ENCODE results near the gene RAD51C.
A peak's percentile ranks its signal among the peaks of the same experiment; 100 is the strongest.
"Not testable (repeated sequence)": the region's sequence is repeated elsewhere in the genome, so short reads cannot be mapped to it uniquely, and the experiment has no call there.

RAD51C gene

GRCh38 chr17:58692239-58693055 lies at the start of gene RAD51C:
Gene RAD51C, plus strand, starts transcription at chr17:58692602. Its CDS starts 42 bp downstream, at chr17:58692644.
- no peak for FAIRE-seq
- peak; percentile 84 for DNase-seq (ENCODE audit: insufficient read length, low spot score)
- TF ChIP-seq POLR2A (IDR thresholded peaks at IDR 0.05; ENCODE audit: low read depth, low read length), result peak; percentile 81

- FAIRE-seq, result peak; percentile 89
- peak; percentile 76 for DNase-seq (ENCODE audit: insufficient read length, low spot score)
- no peak for TF ChIP-seq POLR2A (IDR thresholded peaks at IDR 0.05; ENCODE audit: low read depth, low read length)
Observed at GRCh38 chr17:58643147-58643546, 49.3 kb upstream of the RAD51C start.

GRCh38 chr17:58648236-58648635 lies 44.2 kb upstream of the RAD51C start:
- no peak for DNase-seq (ENCODE audit: insufficient read length, low spot score)
- FAIRE-seq, result no peak
- no peak for TF ChIP-seq POLR2A (IDR thresholded peaks at IDR 0.05; ENCODE audit: low read depth, low read length)

- FAIRE-seq, result not testable (repeated sequence)
Observed at GRCh38 chr17:58657962-58658803, 34.2 kb upstream of the RAD51C start.

GRCh38 chr17:58658804-58659713 lies 33.3 kb upstream of the RAD51C start:
- peak; percentile 99 for TF ChIP-seq POLR2A (IDR thresholded peaks at IDR 0.05; ENCODE audit: low read depth, low read length)
- peak; percentile 73 for DNase-seq (ENCODE audit: insufficient read length, low spot score)
- FAIRE-seq, result no peak

More at GRCh38 chr17:58657962-58658803, 34.2 kb upstream of the RAD51C start:
- DNase-seq (ENCODE audit: insufficient read length, low spot score), result not testable (repeated sequence)

GRCh38 chr17:58659714-58660084 lies 32.7 kb upstream of the RAD51C start:
- not testable (repeated sequence) for DNase-seq (ENCODE audit: insufficient read length, low spot score); FAIRE-seq

GRCh38 chr17:58660621-58661020 lies 31.8 kb upstream of the RAD51C start:
- no peak for DNase-seq (ENCODE audit: insufficient read length, low spot score)
- no peak for TF ChIP-seq POLR2A (IDR thresholded peaks at IDR 0.05; ENCODE audit: low read depth, low read length)
- FAIRE-seq, result no peak

- FAIRE-seq, result no peak
Observed at GRCh38 chr17:58661499-58661898, 30.9 kb upstream of the RAD51C start.

GRCh38 chr17:58664302-58664701 lies 28.1 kb upstream of the RAD51C start:
- no peak for DNase-seq (ENCODE audit: insufficient read length, low spot score)
- no peak for TF ChIP-seq POLR2A (IDR thresholded peaks at IDR 0.05; ENCODE audit: low read depth, low read length)
- FAIRE-seq, result no peak

More at GRCh38 chr17:58661499-58661898, 30.9 kb upstream of the RAD51C start:
- DNase-seq (ENCODE audit: insufficient read length, low spot score), result no peak
- no peak for TF ChIP-seq POLR2A (IDR thresholded peaks at IDR 0.05; ENCODE audit: low read depth, low read length)

- no peak for TF ChIP-seq POLR2A (IDR thresholded peaks at IDR 0.05; ENCODE audit: low read depth, low read length)
Observed at GRCh38 chr17:58665946-58666857, 26.2 kb upstream of the RAD51C start.

GRCh38 chr17:58666858-58667267 lies 25.5 kb upstream of the RAD51C start:
- DNase-seq (ENCODE audit: insufficient read length, low spot score) (no peak), FAIRE-seq (no peak)
- no peak for TF ChIP-seq POLR2A (IDR thresholded peaks at IDR 0.05; ENCODE audit: low read depth, low read length)

More at GRCh38 chr17:58665946-58666857, 26.2 kb upstream of the RAD51C start:
- DNase-seq (ENCODE audit: insufficient read length, low spot score) (no peak), FAIRE-seq (no peak)

GRCh38 chr17:58667934-58668597 lies 24.3 kb upstream of the RAD51C start:
- FAIRE-seq, result peak; percentile 87
- TF ChIP-seq POLR2A (IDR thresholded peaks at IDR 0.05; ENCODE audit: low read depth, low read length), result no peak
- DNase-seq (ENCODE audit: insufficient read length, low spot score), result peak; percentile 57
